Immature natural killer cell (primary cell): Measurements from ENCODE around the gene B4GALNT2. TPM values are rescaled to one million over a fixed set of nuclear protein-coding genes. Genes with fewer than 3 reads are reported as not detected.
A peak's percentile ranks its signal among the peaks of the same experiment; 100 is the strongest.
"Not testable (repeated sequence)": the region's sequence is repeated elsewhere in the genome, so short reads cannot be mapped to it uniquely, and the experiment has no call there.

ENCODE experiments used
- DNase-seq, 3 donors: peaks; one replicate each; pipeline ENCODE4 v3.0.0; 2022; ENCODE audit warnings: mixed read lengths in 1 of 3
- H3K27ac Mint-ChIP-seq, 6 donors: one replicate each; pipeline ENCODE4 v1.8.0; 2020; ENCODE audit warnings: mixed read lengths in 6 of 6, mild to moderate bottlenecking in 5 of 6, inconsistent platforms in 4 of 6, moderate library complexity in 3 of 6
- H3K27me3 Mint-ChIP-seq, 3 donors: one replicate each; pipeline ENCODE4 v1.8.0; 2020 to 2021; ENCODE audit warnings: low read depth in 3 of 3, mild to moderate bottlenecking in 3 of 3, mixed read lengths in 3 of 3, moderate library complexity in 3 of 3, inconsistent platforms in 1 of 3
- H3K36me3 Mint-ChIP-seq, 3 donors: one replicate each; pipeline ENCODE4 v1.8.0; 2020; ENCODE audit warnings: mixed read lengths in 3 of 3, inconsistent platforms in 2 of 3, mild to moderate bottlenecking in 2 of 3
- H3K4me1 Mint-ChIP-seq, 2 donors: one replicate each; pipeline ENCODE4 v1.8.0; 2020; ENCODE audit warnings: inconsistent platforms in 2 of 2, mild to moderate bottlenecking in 2 of 2, mixed read lengths in 2 of 2, moderate library complexity in 1 of 2
- H3K4me3 Mint-ChIP-seq, 5 donors: one replicate each; pipeline ENCODE4 v1.8.0; 2020; ENCODE audit warnings: mild to moderate bottlenecking in 5 of 5, mixed read lengths in 5 of 5, inconsistent platforms in 3 of 5, moderate library complexity in 3 of 5
- H3K9me3 Mint-ChIP-seq, 6 donors: one replicate each; pipeline ENCODE4 v1.8.0; 2020; ENCODE audit warnings: mild to moderate bottlenecking in 6 of 6, mixed read lengths in 6 of 6, inconsistent platforms in 4 of 6, moderate library complexity in 3 of 6
- polyA plus RNA-seq, 3 donors: library from polyadenylated mRNA; unstranded; fragments of 300-500 nt; fragmentation: Illumina TruSeq; gene quantifications; one replicate each; pipeline ENCODE4 v1.2.3, GENCODE V29; 2021

Gene B4GALNT2
- polyA plus RNA-seq, 3 donors from 2014 or later, result not detected

- H3K27ac Mint-ChIP-seq, result no peak overlapping the region
- peaks cover 2 to 8% (median 4%) of the 10 kb centered on the region in 3 donors for H3K36me3 Mint-ChIP-seq
- no peaks in the 10 kb centered on the region for H3K4me1 Mint-ChIP-seq
- no peak overlapping the region for H3K4me3 Mint-ChIP-seq
- peaks cover 17 to 22% (median 18%) of the 10 kb centered on the region in 3 donors for H3K27me3 Mint-ChIP-seq
- H3K9me3 Mint-ChIP-seq, result peaks cover 7 to 18% (median 12%) of the 10 kb centered on the region in 6 donors
- DNase-seq, result no peak
Observed at GRCh38 chr17:49170216-49170615, 37.6 kb downstream of the B4GALNT2 start.

- Mint-ChIP-seq H3K27me3 (peaks cover 15 to 25% (median 19%) of the 10 kb centered on the region in 3 donors), H3K36me3 (peaks cover 4 to 11% (median 7%) of the 10 kb centered on the region in 3 donors), H3K9me3 (peaks cover 12 to 23% (median 17%) of the 10 kb centered on the region in 6 donors)
- not testable (repeated sequence) for H3K4me3 Mint-ChIP-seq, DNase-seq, H3K27ac Mint-ChIP-seq, H3K4me1 Mint-ChIP-seq
Observed at GRCh38 chr17:49170711-49171110, 38.1 kb downstream of the B4GALNT2 start.

- peaks cover 0 to 23% (median 15%) of the 10 kb centered on the region in 3 donors for H3K36me3 Mint-ChIP-seq
- not testable (repeated sequence) for H3K27ac Mint-ChIP-seq, H3K4me1 Mint-ChIP-seq, H3K4me3 Mint-ChIP-seq, DNase-seq
- peaks cover 22 to 41% (median 29%) of the 10 kb centered on the region in 6 donors for H3K9me3 Mint-ChIP-seq
- H3K27me3 Mint-ChIP-seq, result peaks cover 2 to 24% (median 14%) of the 10 kb centered on the region in 3 donors
Observed at GRCh38 chr17:49175978-49176377, 43.4 kb downstream of the B4GALNT2 start.

GRCh38 chr17:49180303-49180702 is 47.7 kb downstream of the B4GALNT2 start:
- peak overlapping the region; percentile 54 to 71 (median 71) for H3K4me3 Mint-ChIP-seq
- peaks cover 5 to 12% (median 6%) of the 10 kb centered on the region in 3 donors for H3K27me3 Mint-ChIP-seq
- H3K9me3 Mint-ChIP-seq, result peaks cover 11 to 24% (median 18%) of the 10 kb centered on the region in 6 donors
- H3K4me1 Mint-ChIP-seq, result peaks cover 7 to 19% of the 10 kb centered on the region in 2 donors
- peaks cover 0 to 20% (median 11%) of the 10 kb centered on the region in 3 donors for H3K36me3 Mint-ChIP-seq
- peak; percentile 68 to 71 (median 68) for DNase-seq
- H3K27ac Mint-ChIP-seq, result peak overlapping the region in 3 of 6 donors; percentile 59 to 77 (median 74)

DNA sequence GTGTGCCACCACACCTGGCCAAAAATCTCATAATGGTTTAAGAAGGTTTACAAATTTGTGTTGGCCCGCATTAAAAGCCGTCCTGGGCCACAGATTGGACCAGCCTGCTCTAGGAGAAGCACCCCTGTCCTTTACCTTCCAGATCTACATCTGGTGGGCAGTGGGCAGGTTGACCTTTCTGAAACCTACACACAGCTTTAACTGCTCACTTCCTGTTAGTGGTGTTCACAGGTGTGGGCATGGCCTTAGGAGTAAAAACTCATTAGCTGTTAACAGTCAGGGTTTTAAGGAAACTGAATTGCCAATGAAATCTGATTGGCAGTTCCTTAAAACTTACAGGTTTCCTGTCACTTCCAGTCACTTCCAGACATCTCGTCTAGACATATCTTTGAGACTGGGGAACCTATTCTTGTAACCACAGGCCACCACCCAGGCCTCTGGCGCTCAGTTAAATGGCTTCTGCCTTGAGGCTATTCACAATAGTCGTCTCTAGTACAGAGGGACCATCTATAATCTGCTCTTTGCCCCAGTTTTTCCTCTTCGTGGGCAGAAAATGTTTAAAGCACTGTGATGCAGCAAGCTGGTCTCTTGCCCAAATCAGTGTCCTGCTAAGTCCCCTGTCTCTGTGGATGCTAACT is 48.5 kb downstream of the B4GALNT2 start:
- no peak for DNase-seq
- Mint-ChIP-seq H3K9me3 (peaks cover 6 to 17% (median 10%) of the 10 kb centered on the region in 6 donors), H3K27me3 (peaks cover 4 to 9% (median 5%) of the 10 kb centered on the region in 3 donors), H3K36me3 (peaks cover 0 to 13% (median 3%) of the 10 kb centered on the region in 3 donors), H3K27ac (no peak overlapping the region), H3K4me3 (no peak overlapping the region), H3K4me1 (peaks cover 7 to 19% of the 10 kb centered on the region in 2 donors)

GRCh38 chr17:49183341-49183740 is 50.8 kb downstream of the B4GALNT2 start:
- Mint-ChIP-seq H3K4me1 (peaks cover 7 to 19% of the 10 kb centered on the region in 2 donors), H3K4me3 (no peak overlapping the region), H3K27me3 (peaks cover 2 to 4% (median 2%) of the 10 kb centered on the region in 3 donors), H3K27ac (no peak overlapping the region), H3K9me3 (peaks cover 0 to 3% (median 2%) of the 10 kb centered on the region in 6 donors), H3K36me3 (peaks cover 0 to 6% (median 0%) of the 10 kb centered on the region in 3 donors)
- DNase-seq, result no peak

GRCh38 chr17:49183801-49184200 is 51.2 kb downstream of the B4GALNT2 start:
- DNase-seq, result no peak
- Mint-ChIP-seq H3K36me3 (peaks cover 0 to 6% (median 0%) of the 10 kb centered on the region in 3 donors), H3K4me1 (peaks cover 7 to 19% of the 10 kb centered on the region in 2 donors), H3K4me3 (no peak overlapping the region), H3K27ac (no peak overlapping the region), H3K9me3 (peaks cover 0 to 3% (median 2%) of the 10 kb centered on the region in 6 donors), H3K27me3 (peaks cover 2 to 4% (median 2%) of the 10 kb centered on the region in 3 donors)

DNA sequence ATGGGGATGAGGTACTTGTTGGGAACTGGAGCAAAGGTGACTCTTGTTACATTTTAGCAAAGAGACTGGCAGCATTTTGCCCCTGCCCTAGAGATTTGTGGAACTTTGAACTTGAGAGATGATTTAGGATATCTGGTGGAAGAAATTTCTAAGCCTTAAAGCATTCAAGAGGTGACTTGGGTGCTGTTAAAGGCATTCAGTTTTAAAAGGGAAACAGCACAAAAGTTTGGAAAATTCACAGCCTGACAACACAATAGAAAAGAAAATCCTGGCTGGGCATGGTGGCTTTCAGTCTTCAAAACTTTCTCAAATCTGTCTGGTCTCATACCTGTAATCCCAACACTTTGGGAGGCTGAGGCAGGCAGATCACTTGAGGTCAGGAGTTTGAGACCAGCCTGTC is 52.0 kb downstream of the B4GALNT2 start:
- not testable (repeated sequence) for DNase-seq, H3K27me3 Mint-ChIP-seq, H3K27ac Mint-ChIP-seq, H3K36me3 Mint-ChIP-seq, H3K9me3 Mint-ChIP-seq, H3K4me3 Mint-ChIP-seq
- peaks cover 7 to 19% of the 10 kb centered on the region in 2 donors for H3K4me1 Mint-ChIP-seq

GRCh38 chr17:49185381-49185780 is 52.8 kb downstream of the B4GALNT2 start:
- not testable (repeated sequence) for H3K4me3 Mint-ChIP-seq, H3K9me3 Mint-ChIP-seq, DNase-seq, H3K27me3 Mint-ChIP-seq, H3K36me3 Mint-ChIP-seq, H3K27ac Mint-ChIP-seq
- H3K4me1 Mint-ChIP-seq, result peaks cover 7 to 24% of the 10 kb centered on the region in 2 donors

DNA sequence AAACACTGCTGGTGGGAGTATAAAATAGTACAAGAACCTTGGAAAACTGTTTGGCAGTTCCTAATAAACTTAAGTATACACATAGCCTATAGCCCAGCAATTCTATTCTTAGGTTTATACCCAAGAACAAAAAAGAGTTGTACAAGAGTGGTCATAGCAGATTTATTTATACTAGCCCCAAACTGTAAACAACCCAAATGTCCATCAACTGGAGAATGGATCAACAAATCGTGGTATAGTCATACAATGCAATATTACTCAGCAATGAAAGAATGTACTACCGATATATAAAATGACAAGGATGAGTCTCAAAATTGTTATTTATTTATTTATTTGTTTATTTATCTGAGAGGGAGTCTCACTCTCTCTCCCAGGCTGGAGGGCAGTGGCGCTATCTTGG is 54.7 kb downstream of the B4GALNT2 start:
- Mint-ChIP-seq H3K27ac (no peak overlapping the region), H3K36me3 (peaks cover 0 to 6% (median 0%) of the 10 kb centered on the region in 3 donors), H3K4me3 (no peak overlapping the region), H3K9me3 (peaks cover 0 to 5% (median 2%) of the 10 kb centered on the region in 6 donors), H3K27me3 (peaks cover 9 to 12% (median 11%) of the 10 kb centered on the region in 3 donors), H3K4me1 (peaks cover 16 to 25% of the 10 kb centered on the region in 2 donors)
- DNase-seq, result no peak

- Mint-ChIP-seq H3K4me3 (peak overlapping the region; percentile 47 to 76 (median 56)), H3K27ac (peak overlapping the region; percentile 86 to 99 (median 92)), H3K27me3 (peaks cover 19 to 23% (median 22%) of the 10 kb centered on the region in 3 donors), H3K4me1 (peaks cover 31 to 42% of the 10 kb centered on the region in 2 donors), H3K9me3 (peaks cover 0 to 6% (median under 1%) of the 10 kb centered on the region in 6 donors), H3K36me3 (no peaks in the 10 kb centered on the region)
- peak in 2 of 3 donors; percentile 14 to 34 for DNase-seq
Observed at GRCh38 chr17:49190932-49191331, 58.4 kb downstream of the B4GALNT2 start.

GRCh38 chr17:49191409-49191916 is 58.9 kb downstream of the B4GALNT2 start:
- peaks cover 18 to 23% (median 22%) of the 10 kb centered on the region in 3 donors for H3K27me3 Mint-ChIP-seq
- peak overlapping the region; percentile 92 to 99 (median 96) for H3K27ac Mint-ChIP-seq
- H3K4me1 Mint-ChIP-seq, result peaks cover 31 to 42% of the 10 kb centered on the region in 2 donors

GRCh38 chr17:49191917-49192741 is 59.6 kb downstream of the B4GALNT2 start:
- Mint-ChIP-seq H3K4me3 (peak overlapping the region; percentile 86 to 96 (median 93)), H3K9me3 (peaks cover 0 to 3% (median 0%) of the 10 kb centered on the region in 6 donors), H3K27ac (peak overlapping the region; percentile 92 to 99 (median 96)), H3K4me1 (peaks cover 32 to 42% of the 10 kb centered on the region in 2 donors), H3K27me3 (peaks cover 18 to 23% (median 22%) of the 10 kb centered on the region in 3 donors), H3K36me3 (no peaks in the 10 kb centered on the region)
- peak; percentile 91 to 93 (median 92) for DNase-seq

More at GRCh38 chr17:49191409-49191916, 58.9 kb downstream of the B4GALNT2 start:
- Mint-ChIP-seq H3K9me3 (peaks cover 0 to 3% (median 0%) of the 10 kb centered on the region in 6 donors), H3K36me3 (no peaks in the 10 kb centered on the region), H3K4me3 (peak overlapping the region; percentile 86 to 96 (median 93))
- DNase-seq, result peak; percentile 68 to 75 (median 74)
